ENCODE measurements around the gene S1PR5.

The S1PR5 gene

GRCh38 chr19:10478476-10478875, 38.8 kb downstream of the S1PR5 start:
- 0 out of 2 replicates have a peak, but pooled peaks have one; percentile 48 for TF ChIP-seq TCF4 (CRISPR knock-in tag; IDR thresholded peaks at IDR 0.05; ENCODE audit: borderline replicate concordance)
- TF ChIP-seq POU6F1 (CRISPR knock-in tag; IDR thresholded peaks at IDR 0.05; ENCODE audit: borderline replicate concordance, low read depth), result no peak
- ATAC-seq, result peak; percentile 21; the same call in 2 of the 3 replicates

DNA sequence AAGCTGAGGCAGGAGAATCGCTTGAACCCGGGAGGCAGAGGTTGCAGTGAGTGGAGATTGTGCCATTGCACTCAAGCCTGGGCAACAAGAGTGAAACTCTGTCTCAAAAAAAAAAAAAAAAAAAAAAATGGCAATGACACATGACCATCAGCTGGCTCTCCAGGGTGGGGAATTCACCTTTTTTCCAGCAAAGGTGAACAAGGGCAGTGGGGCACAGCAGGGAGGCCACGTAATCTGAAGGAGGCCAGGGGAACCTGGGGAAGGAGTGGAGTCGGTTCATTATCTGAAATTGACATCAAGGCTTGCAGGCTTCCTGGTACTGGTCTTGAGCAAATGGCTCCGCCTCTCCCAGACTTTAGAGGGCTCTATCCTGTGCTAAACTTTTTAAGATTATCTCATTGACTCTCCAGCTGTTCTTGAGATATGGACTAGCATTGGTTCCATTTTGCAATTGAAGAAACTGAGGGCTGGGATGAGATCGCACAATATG, 42.2 kb downstream of the S1PR5 start:
- ATAC-seq, result no peak

DNA sequence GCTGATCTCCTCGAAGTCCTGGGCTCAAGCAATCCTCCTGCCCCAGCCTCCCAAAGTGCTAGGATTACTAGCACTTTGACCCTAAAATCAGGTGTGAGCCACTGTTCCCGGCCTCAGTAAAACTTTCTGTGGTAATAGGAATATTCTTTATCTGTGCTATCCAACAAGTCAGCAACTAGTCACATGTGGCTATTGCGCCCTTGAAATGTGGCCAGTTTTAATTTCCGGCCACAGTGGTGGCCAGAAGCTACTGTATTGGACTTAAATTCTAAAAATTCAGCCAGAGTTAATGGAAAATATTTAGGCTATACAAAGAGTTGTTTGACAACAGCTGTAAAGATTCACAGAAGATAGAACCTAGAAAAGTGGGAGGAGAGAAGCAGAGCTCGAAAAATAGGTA, 44.1 kb downstream of the S1PR5 start:
- TF ChIP-seq ZFP30 (CRISPR knock-in tag; IDR thresholded peaks at IDR 0.05), result no peak
- TF ChIP-seq CREB5 (CRISPR knock-in tag; IDR thresholded peaks at IDR 0.05; ENCODE audit: low read depth), result no peak
- no peak for TF ChIP-seq ISL1 (CRISPR knock-in tag; IDR thresholded peaks at IDR 0.05)
- no peak for TF ChIP-seq TSHZ2 (CRISPR knock-in tag; IDR thresholded peaks at IDR 0.05)
- no peak for TF ChIP-seq PPARA (CRISPR knock-in tag; IDR thresholded peaks at IDR 0.05; ENCODE audit: borderline replicate concordance)
- TF ChIP-seq ZNF565 (CRISPR knock-in tag; conservative IDR thresholded peaks at IDR 0.05; ENCODE audit: low read depth), result no peak
- TF ChIP-seq CSDC2 (CRISPR knock-in tag; IDR thresholded peaks at IDR 0.05), result no peak
- no peak for TF ChIP-seq ZFP3 (CRISPR knock-in tag; IDR thresholded peaks at IDR 0.05)
- TF ChIP-seq, protein P1, sequence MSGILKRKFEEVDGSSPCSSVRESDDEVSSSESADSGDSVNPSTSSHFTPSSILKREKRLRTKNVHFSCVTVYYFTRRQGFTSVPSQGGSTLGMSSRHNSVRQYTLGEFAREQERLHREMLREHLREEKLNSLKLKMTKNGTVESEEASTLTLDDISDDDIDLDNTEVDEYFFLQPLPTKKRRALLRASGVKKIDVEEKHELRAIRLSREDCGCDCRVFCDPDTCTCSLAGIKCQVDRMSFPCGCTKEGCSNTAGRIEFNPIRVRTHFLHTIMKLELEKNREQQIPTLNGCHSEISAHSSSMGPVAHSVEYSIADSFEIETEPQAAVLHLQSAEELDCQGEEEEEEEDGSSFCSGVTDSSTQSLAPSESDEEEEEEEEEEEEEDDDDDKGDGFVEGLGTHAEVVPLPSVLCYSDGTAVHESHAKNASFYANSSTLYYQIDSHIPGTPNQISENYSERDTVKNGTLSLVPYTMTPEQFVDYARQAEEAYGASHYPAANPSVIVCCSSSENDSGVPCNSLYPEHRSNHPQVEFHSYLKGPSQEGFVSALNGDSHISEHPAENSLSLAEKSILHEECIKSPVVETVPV (CRISPR knock-in tag; IDR thresholded peaks at IDR 0.05), result no peak
- no peak for TF ChIP-seq SNAI2 (CRISPR knock-in tag; IDR thresholded peaks at IDR 0.05)
- no peak for TF ChIP-seq PATZ1 (CRISPR knock-in tag; IDR thresholded peaks at IDR 0.05; ENCODE audit: borderline replicate concordance)
- no peak for TF ChIP-seq POU6F1 (CRISPR knock-in tag; IDR thresholded peaks at IDR 0.05; ENCODE audit: borderline replicate concordance, low read depth)
- TF ChIP-seq BACH2 (CRISPR knock-in tag; IDR thresholded peaks at IDR 0.05; ENCODE audit: borderline replicate concordance), result no peak
- TF ChIP-seq ZNF70 (CRISPR knock-in tag; IDR thresholded peaks at IDR 0.05), result no peak
- no peak for TF ChIP-seq ESRRG (CRISPR knock-in tag; IDR thresholded peaks at IDR 0.05)
- TF ChIP-seq ZC3H10 (CRISPR knock-in tag; IDR thresholded peaks at IDR 0.05), result no peak
- no peak for TF ChIP-seq ZNF8 (CRISPR knock-in tag; IDR thresholded peaks at IDR 0.05)
- TF ChIP-seq TOX (CRISPR knock-in tag; IDR thresholded peaks at IDR 0.05; ENCODE audit: borderline replicate concordance), result no peak
- no peak for TF ChIP-seq ARNTL (CRISPR knock-in tag; IDR thresholded peaks at IDR 0.05; ENCODE audit: borderline replicate concordance, low read depth)
- no peak for TF ChIP-seq OSR1 (CRISPR knock-in tag; IDR thresholded peaks at IDR 0.05)
- no peak for ATAC-seq

More for the DNA sequence above, 42.2 kb downstream of the S1PR5 start:
- TF ChIP-seq TCF4 (CRISPR knock-in tag; IDR thresholded peaks at IDR 0.05; ENCODE audit: borderline replicate concordance) (no peak), ZFP30 (CRISPR knock-in tag; IDR thresholded peaks at IDR 0.05) (no peak), ZFP3 (CRISPR knock-in tag; IDR thresholded peaks at IDR 0.05) (no peak)
